Measurements from ENCODE around the gene SCN1A.

SCN1A gene

GRCh38 chr2:166091439-166091838 is 36.4 kb downstream of the SCN1A start:
- Histone ChIP-seq H3K4me3 (no peak overlapping the region), H3K9me3 (replicated peaks in 1 of 11) (no peaks in the 10 kb centered on the region), H3K4me2 (no peak overlapping the region), H3K27me3 (no peaks in the 10 kb centered on the region), H3K27ac (no peak overlapping the region), H3K9ac (no peak overlapping the region), H3K36me3 (no peaks in the 10 kb centered on the region), H4K20me1 (no peaks in the 10 kb centered on the region), H3K4me1 (peaks cover 0 to 9% (median 5%) of the 10 kb centered on the region in 10 experiments; a peak in 8 of 20 replicates)
- no peak for TF ChIP-seq Cebpa-rat (IDR thresholded peaks at IDR 0.05)

DNA sequence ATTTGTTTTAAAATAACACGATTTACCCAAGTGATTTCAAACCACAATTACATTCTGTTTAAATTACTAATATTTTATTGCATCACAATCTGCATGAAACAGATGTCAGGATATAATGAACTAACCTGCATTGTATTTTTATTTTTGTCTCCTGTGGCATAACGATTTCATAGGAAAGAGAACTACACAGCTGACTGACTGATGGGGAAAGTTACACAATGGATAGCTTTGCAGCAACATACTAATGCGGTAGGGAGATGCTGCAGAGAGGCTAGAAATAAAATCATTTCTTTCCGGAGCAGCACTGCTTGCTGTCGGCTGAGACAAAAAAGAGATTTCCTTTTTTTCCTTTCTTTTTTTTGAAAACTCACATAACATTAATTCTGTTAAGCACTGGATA is 36.9 kb downstream of the SCN1A start:
- Histone ChIP-seq H3K4me2 (no peak overlapping the region), H3K9me3 (replicated peaks in 1 of 11) (no peaks in the 10 kb centered on the region), H4K20me1 (no peaks in the 10 kb centered on the region), H3K36me3 (no peaks in the 10 kb centered on the region), H3K27me3 (no peaks in the 10 kb centered on the region), H3K4me3 (no peak overlapping the region), H3K9ac (no peak overlapping the region), H3K27ac (no peak overlapping the region), H3K4me1 (peaks cover 0 to 14% (median 9%) of the 10 kb centered on the region in 10 experiments; a peak in 9 of 20 replicates)
- no peak for TF ChIP-seq Cebpa-rat (IDR thresholded peaks at IDR 0.05)

DNA sequence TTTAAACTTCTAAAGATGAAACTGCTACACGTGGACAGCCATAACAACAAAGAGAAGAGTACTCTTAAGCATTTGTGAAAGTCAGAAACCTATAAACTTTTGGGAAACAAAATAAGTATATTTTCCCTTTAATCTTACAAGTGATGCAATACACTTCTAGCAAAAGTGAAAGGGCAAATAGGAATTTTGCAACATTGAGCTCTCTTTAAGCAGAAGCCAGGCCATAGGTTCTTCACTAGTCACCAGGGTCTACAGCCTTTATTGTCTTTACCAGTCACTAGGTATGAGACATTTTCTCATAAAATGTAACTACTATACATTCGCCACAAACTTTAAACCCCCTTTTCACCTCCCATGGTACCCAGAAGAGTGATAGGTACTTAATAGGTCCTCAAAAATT is 37.5 kb downstream of the SCN1A start:
- Histone ChIP-seq H3K36me3 (no peaks in the 10 kb centered on the region), H3K27me3 (no peaks in the 10 kb centered on the region), H3K9me3 (replicated peaks in 1 of 11) (no peaks in the 10 kb centered on the region), H3K4me3 (no peak overlapping the region), H4K20me1 (no peaks in the 10 kb centered on the region), H3K4me1 (peaks cover 0 to 17% (median 9%) of the 10 kb centered on the region in 10 experiments; a peak in 9 of 20 replicates), H3K4me2 (no peak overlapping the region), H3K9ac (no peak overlapping the region), H3K27ac (no peak overlapping the region; a peak in 1 of 22 replicates)
- TF ChIP-seq Cebpa-rat (IDR thresholded peaks at IDR 0.05) = no peak

DNA sequence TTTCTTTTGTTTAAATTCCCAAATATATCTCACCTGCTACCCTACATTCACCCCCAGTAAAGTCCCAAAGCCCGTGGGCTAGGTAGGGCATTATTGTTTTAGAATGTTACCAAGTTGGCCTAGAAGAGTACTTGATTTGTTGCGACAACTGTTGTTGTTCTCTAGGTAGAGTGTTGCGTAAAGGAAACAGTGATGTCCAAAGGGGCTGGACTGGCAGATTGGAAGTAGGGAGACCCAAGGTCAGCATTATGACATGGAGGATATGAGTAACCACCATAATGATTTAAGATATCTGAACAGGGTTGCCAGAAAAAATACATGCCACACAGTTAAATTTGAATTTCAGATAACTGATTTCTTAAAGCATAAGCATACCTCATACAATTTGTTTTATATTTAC is 39.2 kb downstream of the SCN1A start:
- H3K4me1 ChIP-seq = peaks cover 0 to 19% (median 9%) of the 10 kb centered on the region in 10 experiments; a peak in 9 of 20 replicates
- TF ChIP-seq Cebpa-rat (IDR thresholded peaks at IDR 0.05) = no peak
- H4K20me1 ChIP-seq = no peaks in the 10 kb centered on the region
- no peak overlapping the region for H3K4me2 ChIP-seq
- no peaks in the 10 kb centered on the region; a peak in 1 of 22 replicates for H3K9me3 ChIP-seq (replicated peaks in 1 of 11)
- no peaks in the 10 kb centered on the region for H3K27me3 ChIP-seq
- H3K27ac ChIP-seq = no peak overlapping the region
- no peaks in the 10 kb centered on the region for H3K36me3 ChIP-seq
- H3K9ac ChIP-seq = no peak overlapping the region
- no peak overlapping the region for H3K4me3 ChIP-seq

- no peaks in the 10 kb centered on the region for H3K27me3 ChIP-seq
- no peaks in the 10 kb centered on the region; a peak in 1 of 22 replicates for H3K9me3 ChIP-seq (replicated peaks in 1 of 11)
- H4K20me1 ChIP-seq = no peaks in the 10 kb centered on the region
- no peak overlapping the region for H3K4me3 ChIP-seq
- peaks cover 0 to 49% (median 23%) of the 10 kb centered on the region in 10 experiments; a peak in 16 of 20 replicates for H3K4me1 ChIP-seq
- no peak overlapping the region for H3K27ac ChIP-seq
- no peak overlapping the region for H3K9ac ChIP-seq
- no peak overlapping the region for H3K4me2 ChIP-seq
- no peak for TF ChIP-seq Cebpa-rat (IDR thresholded peaks at IDR 0.05)
- no peaks in the 10 kb centered on the region for H3K36me3 ChIP-seq
These were observed 43.5 kb downstream of the SCN1A start for GRCh38 chr2:166084301-166084700.

DNA sequence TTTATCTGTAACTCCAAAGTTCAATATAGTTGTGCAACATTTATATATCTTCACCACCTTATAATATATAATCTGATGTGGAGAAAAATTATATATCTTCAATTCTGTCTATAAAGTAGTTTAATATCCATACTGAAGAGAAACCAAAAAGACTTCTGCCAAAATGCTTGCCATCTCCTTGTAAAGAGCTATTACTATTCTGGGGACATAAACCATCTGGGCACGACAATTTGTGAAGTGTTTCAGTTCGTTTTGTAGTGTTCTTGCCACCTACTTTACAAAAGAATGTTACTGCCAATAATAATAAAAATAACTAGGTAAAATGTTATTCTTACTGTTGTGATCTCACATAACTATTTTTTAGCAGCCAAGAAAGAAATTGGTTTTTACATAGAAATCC is 45.1 kb downstream of the SCN1A start:
- Histone ChIP-seq H3K27me3 (no peaks in the 10 kb centered on the region), H4K20me1 (no peaks in the 10 kb centered on the region), H3K4me2 (peak overlapping the region in 4 of 11 experiments; percentile 52 to 80 (median 74); a peak in 5 of 22 replicates), H3K4me1 (peaks cover 0 to 49% (median 23%) of the 10 kb centered on the region in 10 experiments; a peak in 16 of 20 replicates), H3K4me3 (no peak overlapping the region), H3K36me3 (no peaks in the 10 kb centered on the region), H3K27ac (no peak overlapping the region), H3K9ac (no peak overlapping the region), H3K9me3 (replicated peaks in 1 of 11) (peaks cover 0 to 3% (median 0%) of the 10 kb centered on the region in 11 experiments; a peak in 1 of 22 replicates)
- no peak for TF ChIP-seq Cebpa-rat (IDR thresholded peaks at IDR 0.05)

GRCh38 chr2:166081852-166082251 is 46.0 kb downstream of the SCN1A start:
- H3K9me3 ChIP-seq (replicated peaks in 1 of 11) = peaks cover 0 to 11% (median 0%) of the 10 kb centered on the region in 11 experiments; a peak in 6 of 22 replicates
- H3K4me1 ChIP-seq = peaks cover 0 to 44% (median 22%) of the 10 kb centered on the region in 10 experiments; a peak in 16 of 20 replicates
- peak overlapping the region in 8 of 11 experiments; percentile 52 to 80 (median 56); a peak in 14 of 22 replicates for H3K4me2 ChIP-seq

GRCh38 chr2:166081131-166081632 is 46.6 kb downstream of the SCN1A start:
- no peak for TF ChIP-seq Cebpa-rat (IDR thresholded peaks at IDR 0.05)
- Histone ChIP-seq H3K27ac (peak overlapping the region in 4 of 11 experiments; percentile 21 to 56 (median 28); a peak in 5 of 22 replicates), H3K36me3 (no peaks in the 10 kb centered on the region), H3K4me2 (peak overlapping the region in 9 of 11 experiments; percentile 1 to 80 (median 56); a peak in 16 of 22 replicates), H3K9ac (peak overlapping the region in 4 of 11 experiments; percentile 1 to 41 (median 28); a peak in 3 of 22 replicates), H3K27me3 (no peaks in the 10 kb centered on the region), H3K4me3 (peak overlapping the region in 1 of 10 experiments; percentile 30; a peak in 2 of 20 replicates), H3K4me1 (peaks cover 0 to 37% (median 16%) of the 10 kb centered on the region in 10 experiments; a peak in 16 of 20 replicates), H4K20me1 (no peaks in the 10 kb centered on the region), H3K9me3 (replicated peaks in 1 of 11) (peaks cover 0 to 12% (median 0%) of the 10 kb centered on the region in 11 experiments; a peak in 6 of 22 replicates)

More at GRCh38 chr2:166081852-166082251, 46.0 kb downstream of the SCN1A start:
- Histone ChIP-seq H4K20me1 (no peaks in the 10 kb centered on the region), H3K36me3 (no peaks in the 10 kb centered on the region), H3K9ac (no peak overlapping the region), H3K4me3 (peak overlapping the region in 1 of 10 experiments; percentile 30; a peak in 1 of 20 replicates), H3K27me3 (no peaks in the 10 kb centered on the region), H3K27ac (peak overlapping the region in 1 of 11 experiments; percentile 25; a peak in 1 of 22 replicates)
- TF ChIP-seq Cebpa-rat (IDR thresholded peaks at IDR 0.05) = no peak

- H4K20me1 ChIP-seq = no peaks in the 10 kb centered on the region
- H3K4me1 ChIP-seq = peaks cover 0 to 13% (median 3%) of the 10 kb centered on the region in 10 experiments; a peak in 6 of 20 replicates
- no peak overlapping the region for H3K27ac ChIP-seq
- H3K9ac ChIP-seq = no peak overlapping the region
- no peaks in the 10 kb centered on the region for H3K27me3 ChIP-seq
- peak overlapping the region in 3 of 11 experiments; percentile 21 to 27 (median 21); a peak in 5 of 22 replicates for H3K4me2 ChIP-seq
- H3K4me3 ChIP-seq = no peak overlapping the region
- H3K9me3 ChIP-seq (replicated peaks in 1 of 11) = peaks cover 0 to 12% (median 0%) of the 10 kb centered on the region in 11 experiments; a peak in 6 of 22 replicates
- no peak for TF ChIP-seq Cebpa-rat (IDR thresholded peaks at IDR 0.05)
- H3K36me3 ChIP-seq = no peaks in the 10 kb centered on the region
These were observed 53.4 kb downstream of the SCN1A start for GRCh38 chr2:166074430-166074829.

Measured in BLaER1 treated with 17β-estradiol and CSF1 and Interleukin-3, amounts not matched to agents 10 nM and 100 nM (cell line).